B cell (primary cell): ENCODE data around the gene LRP11.

Experiments
- EZH2 ChIP-seq: IDR thresholded peaks from 2 replicates; pipeline ENCODE4 v1.6.1; 2012; ENCODE audit warnings: borderline replicate concordance, low read depth, mild to moderate bottlenecking, moderate library complexity, low read length; ENCODE audit not compliant: insufficient read depth, poor library complexity, severe bottlenecking
- TF ChIP-seq, protein P1 (sequence below): fragments of 200-600 bp; IDR thresholded peaks from one replicate; pipeline ENCODE4 v1.8.0; 2022; ENCODE audit warnings: antibody characterized with exemption, mild to moderate bottlenecking

DNA sequence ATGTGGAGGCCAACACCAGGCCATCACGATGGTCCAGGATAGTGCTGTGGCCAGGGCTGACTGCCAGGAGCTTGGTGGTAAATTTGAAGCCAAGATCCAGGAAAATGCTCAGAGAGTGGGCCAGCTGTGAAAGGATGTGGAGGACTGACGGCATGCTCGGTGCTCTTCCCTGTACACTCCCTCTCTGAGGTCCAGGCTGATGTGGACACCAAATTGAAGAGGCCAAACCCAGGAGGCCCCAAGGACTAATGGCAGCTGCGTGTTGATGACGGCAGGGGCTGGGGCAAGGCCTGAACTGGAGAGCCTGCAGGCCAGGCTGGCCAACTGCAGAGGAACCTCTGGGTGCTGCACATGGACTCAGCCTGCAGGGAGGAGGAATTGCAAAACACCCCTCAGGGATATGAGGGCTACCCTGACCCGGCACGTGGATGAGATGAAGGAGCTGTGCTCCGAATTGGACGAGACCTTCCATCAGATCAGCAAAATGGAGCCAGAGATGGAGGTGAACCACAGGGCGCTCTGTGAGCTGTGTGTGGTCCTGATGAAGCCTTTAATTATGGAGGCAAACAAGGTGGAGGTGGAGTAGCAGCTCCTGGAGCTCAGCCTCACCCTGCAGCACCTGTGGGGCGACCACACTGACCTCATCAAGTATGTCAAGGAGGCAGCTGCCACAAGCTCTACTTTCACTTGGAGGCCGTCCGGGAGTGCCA lies 40.7 kb upstream of the LRP11 start:
- TF ChIP-seq, protein P1, sequence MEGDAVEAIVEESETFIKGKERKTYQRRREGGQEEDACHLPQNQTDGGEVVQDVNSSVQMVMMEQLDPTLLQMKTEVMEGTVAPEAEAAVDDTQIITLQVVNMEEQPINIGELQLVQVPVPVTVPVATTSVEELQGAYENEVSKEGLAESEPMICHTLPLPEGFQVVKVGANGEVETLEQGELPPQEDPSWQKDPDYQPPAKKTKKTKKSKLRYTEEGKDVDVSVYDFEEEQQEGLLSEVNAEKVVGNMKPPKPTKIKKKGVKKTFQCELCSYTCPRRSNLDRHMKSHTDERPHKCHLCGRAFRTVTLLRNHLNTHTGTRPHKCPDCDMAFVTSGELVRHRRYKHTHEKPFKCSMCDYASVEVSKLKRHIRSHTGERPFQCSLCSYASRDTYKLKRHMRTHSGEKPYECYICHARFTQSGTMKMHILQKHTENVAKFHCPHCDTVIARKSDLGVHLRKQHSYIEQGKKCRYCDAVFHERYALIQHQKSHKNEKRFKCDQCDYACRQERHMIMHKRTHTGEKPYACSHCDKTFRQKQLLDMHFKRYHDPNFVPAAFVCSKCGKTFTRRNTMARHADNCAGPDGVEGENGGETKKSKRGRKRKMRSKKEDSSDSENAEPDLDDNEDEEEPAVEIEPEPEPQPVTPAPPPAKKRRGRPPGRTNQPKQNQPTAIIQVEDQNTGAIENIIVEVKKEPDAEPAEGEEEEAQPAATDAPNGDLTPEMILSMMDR = no peak
- TF ChIP-seq EZH2 = no peak
